ENCODE measurements around the gene EEA1.
"Not testable (repeated sequence)": the region's sequence is repeated elsewhere in the genome, so short reads cannot be mapped to it uniquely, and the experiment has no call there.

EEA1 gene

DNA sequence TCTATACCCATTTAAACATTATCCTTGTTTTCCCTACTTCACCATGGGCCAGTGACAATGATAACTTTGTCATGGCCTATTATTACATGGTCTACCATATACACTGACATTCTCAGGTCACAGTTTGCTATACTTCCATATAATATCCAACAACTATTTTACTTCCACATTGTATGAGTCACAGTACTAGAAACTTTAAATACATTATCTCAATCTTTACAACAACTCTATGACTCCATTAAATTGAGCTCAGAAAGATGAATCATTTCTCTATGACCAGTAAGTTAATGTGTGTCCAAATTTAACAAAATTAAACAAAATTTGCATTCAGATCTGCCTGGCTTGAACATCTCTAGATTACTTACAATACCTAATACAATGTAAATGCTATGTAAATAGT is 132.4 kb downstream of the EEA1 start:
- TF ChIP-seq, protein P1, sequence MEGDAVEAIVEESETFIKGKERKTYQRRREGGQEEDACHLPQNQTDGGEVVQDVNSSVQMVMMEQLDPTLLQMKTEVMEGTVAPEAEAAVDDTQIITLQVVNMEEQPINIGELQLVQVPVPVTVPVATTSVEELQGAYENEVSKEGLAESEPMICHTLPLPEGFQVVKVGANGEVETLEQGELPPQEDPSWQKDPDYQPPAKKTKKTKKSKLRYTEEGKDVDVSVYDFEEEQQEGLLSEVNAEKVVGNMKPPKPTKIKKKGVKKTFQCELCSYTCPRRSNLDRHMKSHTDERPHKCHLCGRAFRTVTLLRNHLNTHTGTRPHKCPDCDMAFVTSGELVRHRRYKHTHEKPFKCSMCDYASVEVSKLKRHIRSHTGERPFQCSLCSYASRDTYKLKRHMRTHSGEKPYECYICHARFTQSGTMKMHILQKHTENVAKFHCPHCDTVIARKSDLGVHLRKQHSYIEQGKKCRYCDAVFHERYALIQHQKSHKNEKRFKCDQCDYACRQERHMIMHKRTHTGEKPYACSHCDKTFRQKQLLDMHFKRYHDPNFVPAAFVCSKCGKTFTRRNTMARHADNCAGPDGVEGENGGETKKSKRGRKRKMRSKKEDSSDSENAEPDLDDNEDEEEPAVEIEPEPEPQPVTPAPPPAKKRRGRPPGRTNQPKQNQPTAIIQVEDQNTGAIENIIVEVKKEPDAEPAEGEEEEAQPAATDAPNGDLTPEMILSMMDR (IDR thresholded peaks at IDR 0.05), result no peak
- Histone ChIP-seq H3K4me3 (no peak overlapping the region), H3K27ac (no peak overlapping the region)
- DNase-seq (ENCODE audit: low spot score), result no peak

DNA sequence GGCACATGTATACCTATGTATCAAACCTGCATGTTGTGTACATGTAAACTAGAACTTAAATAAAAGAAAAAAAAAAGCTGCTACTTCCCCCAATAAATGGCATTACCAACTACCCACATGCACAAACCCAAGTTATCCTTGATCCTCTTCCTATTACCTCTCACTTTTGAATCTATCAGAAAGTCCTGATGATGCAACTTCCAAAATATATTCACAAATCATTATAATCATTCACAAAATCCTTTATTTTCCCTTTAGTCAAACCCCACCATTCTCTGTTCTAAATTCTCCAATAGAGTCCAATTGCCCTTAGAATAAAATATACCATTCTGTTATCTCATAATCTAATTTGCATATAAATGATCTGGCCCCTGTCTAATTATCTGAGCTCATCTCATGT is 134.3 kb downstream of the EEA1 start:
- Histone ChIP-seq H3K27ac (no peak overlapping the region), H3K4me3 (no peak overlapping the region)
- TF ChIP-seq, protein P1 (IDR thresholded peaks at IDR 0.05), result no peak
- no peak for DNase-seq (ENCODE audit: low spot score)

DNA sequence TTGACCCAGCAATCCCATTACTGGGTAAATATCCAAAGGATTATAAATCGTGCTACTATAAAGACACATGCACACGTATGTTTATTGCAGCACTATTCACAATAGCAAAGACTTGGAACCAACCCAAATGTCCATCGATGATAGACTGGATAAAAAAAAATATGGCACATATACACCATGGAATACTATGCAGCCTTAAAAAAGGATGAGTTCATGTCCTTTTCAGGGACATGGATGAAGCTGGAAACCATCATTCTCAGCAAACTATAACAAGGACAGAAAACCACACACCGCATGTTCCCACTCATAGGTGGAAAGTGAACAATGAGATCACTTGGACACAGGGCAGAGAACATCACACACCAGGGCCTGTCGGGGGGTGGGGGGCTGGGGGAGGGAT is 134.7 kb downstream of the EEA1 start:
- not testable (repeated sequence) for DNase-seq (ENCODE audit: low spot score); H3K4me3 ChIP-seq; H3K27ac ChIP-seq

DNA sequence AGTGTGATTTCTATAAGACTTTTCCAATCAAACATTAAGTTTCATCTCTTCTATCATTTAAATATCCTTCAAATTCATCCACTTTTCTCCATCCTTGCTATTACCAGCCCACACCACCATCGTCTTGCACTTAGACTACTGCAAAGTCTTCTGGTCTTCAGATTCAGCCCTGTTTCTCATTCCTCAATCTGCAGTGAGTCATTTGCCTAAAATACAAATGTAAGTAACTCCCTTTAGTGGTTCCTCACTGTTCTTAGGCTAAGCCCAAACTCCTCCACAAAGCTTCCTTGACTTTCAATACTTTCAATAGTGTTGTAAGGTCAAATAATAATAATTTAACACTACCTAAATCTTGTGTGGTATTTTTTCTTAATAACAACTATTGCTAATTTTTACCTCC is 143.1 kb downstream of the EEA1 start:
- TF ChIP-seq, protein P1 (IDR thresholded peaks at IDR 0.05), result no peak
- peak overlapping the region in 1 of 2 donors; percentile 4 for H3K27ac ChIP-seq
- H3K4me3 ChIP-seq, result no peak overlapping the region
- no peak for DNase-seq (ENCODE audit: low spot score)

DNA sequence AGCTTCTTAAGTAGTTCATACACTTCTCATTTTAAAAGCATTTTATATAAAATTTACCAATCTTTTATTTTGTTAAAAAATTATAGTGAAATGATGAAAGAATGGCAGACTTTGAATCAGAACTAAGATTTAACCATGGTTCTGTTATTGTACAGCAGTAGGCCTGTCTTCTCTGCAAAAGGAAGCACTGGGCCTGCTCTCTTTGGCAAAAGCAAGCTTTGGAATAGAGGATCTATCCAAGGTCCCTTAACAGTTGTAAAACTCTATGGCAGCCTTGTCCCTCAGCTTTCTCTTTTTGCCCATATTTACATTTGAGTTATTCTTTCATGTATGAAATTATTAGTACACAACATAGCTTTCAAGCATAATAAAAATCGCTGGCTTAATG is 143.5 kb downstream of the EEA1 start:
- Histone ChIP-seq H3K4me3 (no peak overlapping the region), H3K27ac (peak overlapping the region in 1 of 2 donors; percentile 4)

DNA sequence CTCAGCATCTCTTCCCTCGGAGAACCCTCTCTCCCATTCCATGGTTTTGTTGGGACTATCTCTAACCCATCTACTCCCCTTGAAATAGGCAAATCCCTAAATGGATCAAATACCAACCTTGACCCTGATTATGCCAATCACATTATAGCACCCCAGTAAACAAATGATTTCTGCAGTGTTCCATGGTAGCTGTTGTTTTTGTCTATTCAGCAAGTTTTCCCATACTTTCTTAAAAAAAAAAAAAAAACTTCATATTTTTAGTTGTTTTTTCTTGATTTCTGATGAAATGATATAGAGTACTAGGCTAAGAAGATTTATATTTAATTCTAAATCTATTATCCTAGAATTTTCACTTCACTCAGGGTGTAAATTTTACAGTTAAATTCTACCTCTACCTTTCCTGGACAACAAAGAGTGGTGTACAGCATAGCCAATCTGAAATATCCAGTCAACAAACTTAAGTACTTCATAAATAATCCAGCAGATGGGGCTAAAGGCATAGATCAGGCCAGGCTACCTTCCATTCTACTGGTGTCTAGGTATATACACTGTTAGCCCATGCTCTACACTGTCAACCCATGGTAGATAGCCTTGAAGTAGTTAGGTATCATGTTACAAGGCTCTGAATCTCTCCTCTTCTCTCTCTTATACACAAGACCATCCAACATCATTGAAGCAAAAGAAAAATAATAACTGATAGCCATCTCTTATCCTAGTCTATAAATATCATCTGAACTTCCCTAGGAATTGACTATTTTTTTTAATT is 144.1 kb downstream of the EEA1 start:
- no peak overlapping the region for H3K4me3 ChIP-seq
- H3K27ac ChIP-seq, result no peak overlapping the region
- TF ChIP-seq, protein P1 (IDR thresholded peaks at IDR 0.05), result no peak
- DNase-seq (ENCODE audit: low spot score), result no peak

More for the DNA sequence above, 143.5 kb downstream of the EEA1 start:
- TF ChIP-seq, protein P1 (IDR thresholded peaks at IDR 0.05), result no peak
- no peak for DNase-seq (ENCODE audit: low spot score)

DNA sequence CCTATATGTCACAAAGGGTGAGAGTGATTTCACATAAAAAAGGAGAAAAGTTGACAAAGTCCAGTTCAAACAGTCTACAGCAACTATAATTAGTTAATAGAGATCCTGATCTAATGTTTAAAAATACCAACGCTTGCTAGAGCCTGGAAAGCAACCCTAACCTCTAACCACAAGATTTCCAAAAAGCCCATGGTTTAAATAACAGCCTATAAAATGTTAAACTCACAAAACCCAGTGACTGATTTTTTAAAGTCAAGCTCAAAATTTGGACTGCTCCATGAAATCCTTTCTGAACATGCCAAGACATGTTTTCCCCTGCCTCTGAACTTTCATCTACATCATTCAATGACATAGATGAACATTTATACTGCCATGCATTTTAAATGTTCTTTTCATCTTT is 144.7 kb downstream of the EEA1 start:
- no peak overlapping the region for H3K27ac ChIP-seq
- H3K4me3 ChIP-seq, result no peak overlapping the region
- TF ChIP-seq, protein P1 (IDR thresholded peaks at IDR 0.05), result no peak
- DNase-seq (ENCODE audit: low spot score), result no peak

Data from coronary artery (tissue), 2 donors.